ENCODE data around the gene NTNG2. TPM values are rescaled to one million over a fixed set of nuclear protein-coding genes. Genes with fewer than 3 reads are reported as not detected.

The NTNG2 gene
- total RNA-seq = not detected in 2 replicates

GRCh38 chr9:132161743-132162184, at the start of gene NTNG2:
NTNG2 (plus strand) TSS chr9:132162058; CDS start chr9:132166832, 4,774 bp downstream.

Other genes with a start within 250 kb of the NTNG2 start
- gene MED27, start 82.2 kb upstream of the NTNG2 start, total RNA-seq = 25.7 and 30.4 TPM in 2 replicates
- 29.6 and 31.4 TPM in 2 replicates for gene SETX, start 192.9 kb downstream of the NTNG2 start, total RNA-seq
- gene TTF1, start 244.8 kb downstream of the NTNG2 start, total RNA-seq = 9.9 and 10.5 TPM in 2 replicates
- gene CFAP77, start 248.2 kb downstream of the NTNG2 start, total RNA-seq = not detected in 2 replicates